Measurements from ENCODE around the gene TPGS2.
"Not testable (repeated sequence)": the region's sequence is repeated elsewhere in the genome, so short reads cannot be mapped to it uniquely, and the experiment has no call there.

Gene TPGS2

GRCh38 chr18:36819621-36820020, 9.2 kb downstream of the TPGS2 start:
- DNase-seq = no peak

GRCh38 chr18:36818652-36819051, 10.2 kb downstream of the TPGS2 start:
- DNase-seq = no peak

- no peak for DNase-seq
These were observed 11.8 kb downstream of the TPGS2 start for GRCh38 chr18:36817039-36817438.

GRCh38 chr18:36816096-36816495, 12.7 kb downstream of the TPGS2 start:
- not testable (repeated sequence) for DNase-seq

GRCh38 chr18:36814994-36815393, 13.8 kb downstream of the TPGS2 start:
- no peak for DNase-seq

- no peak for DNase-seq
These were observed 15.0 kb downstream of the TPGS2 start for GRCh38 chr18:36813824-36814223.

- DNase-seq = no peak
These were observed 15.6 kb downstream of the TPGS2 start for GRCh38 chr18:36813101-36813775.

GRCh38 chr18:36812678-36813077, 16.1 kb downstream of the TPGS2 start:
- DNase-seq = no peak

GRCh38 chr18:36811955-36812354, 16.8 kb downstream of the TPGS2 start:
- DNase-seq = no peak

- DNase-seq = no peak
These were observed 17.4 kb downstream of the TPGS2 start for GRCh38 chr18:36811430-36811829.

- peak; percentile 89 for DNase-seq
These were observed 19.0 kb downstream of the TPGS2 start for GRCh38 chr18:36809590-36810381.

- no peak for DNase-seq
These were observed 20.1 kb downstream of the TPGS2 start for GRCh38 chr18:36808681-36809080.

GRCh38 chr18:36805105-36805504, 23.7 kb downstream of the TPGS2 start:
- no peak for DNase-seq

GRCh38 chr18:36798738-36799473, 29.9 kb downstream of the TPGS2 start:
- DNase-seq = no peak

GRCh38 chr18:36792634-36793283, 36.0 kb downstream of the TPGS2 start:
- no peak for DNase-seq

GRCh38 chr18:36786686-36787085, 42.1 kb downstream of the TPGS2 start:
- DNase-seq = no peak

- DNase-seq = no peak
These were observed 45.0 kb downstream of the TPGS2 start for GRCh38 chr18:36783792-36784191.

GRCh38 chr18:36782710-36783109, 46.1 kb downstream of the TPGS2 start:
- DNase-seq = no peak

- DNase-seq = no peak
These were observed 48.1 kb downstream of the TPGS2 start for GRCh38 chr18:36780748-36781147.

- DNase-seq = no peak
These were observed 51.2 kb downstream of the TPGS2 start for GRCh38 chr18:36777566-36777965.

- no peak for DNase-seq
These were observed 52.2 kb downstream of the TPGS2 start for GRCh38 chr18:36776650-36777049.

GRCh38 chr18:36775396-36775795, 53.4 kb downstream of the TPGS2 start:
- no peak for DNase-seq

GRCh38 chr18:36772241-36772723, 56.5 kb downstream of the TPGS2 start:
- DNase-seq = no peak

All from NCI-H1105 treated with DMSO at 0.1 percent for 48 hours (cell line).